Activated CD8-positive, alpha-beta memory T cell treated with anti-CD3 and anti-CD28 coated beads, Interleukin-2, amount 50 U/mL, for 48 hours (primary cell): ENCODE results near the gene OR51F2.
"Not testable (repeated sequence)": the region's sequence is repeated elsewhere in the genome, so short reads cannot be mapped to it uniquely, and the experiment has no call there.

Experiments
- DNase-seq: peaks from one replicate; pipeline ENCODE4 v3.0.0-alpha.2; 2020

OR51F2 gene

GRCh38 chr11:4821021-4821420 is at the start of gene OR51F2:
OR51F2 (plus strand) TSS chr11:4821321; CDS start chr11:4821422, 101 bp downstream.
- no peak for DNase-seq

- DNase-seq: no peak
Measured at GRCh38 chr11:4782454-4782853, 38.7 kb upstream of the OR51F2 start.

- no peak for DNase-seq
Measured at GRCh38 chr11:4797206-4797605, 23.9 kb upstream of the OR51F2 start.

GRCh38 chr11:4798427-4799183 is 22.5 kb upstream of the OR51F2 start:
- no peak for DNase-seq

- DNase-seq: not testable (repeated sequence)
Measured at GRCh38 chr11:4801316-4801715, 19.8 kb upstream of the OR51F2 start.

- no peak for DNase-seq
Measured at GRCh38 chr11:4804280-4804679, 16.8 kb upstream of the OR51F2 start, which contains the start of gene OR52R1. OR52R1 (minus strand) TSS chr11:4804380; CDS start chr11:4804380, 0 bp downstream.

GRCh38 chr11:4808476-4808875 is 12.6 kb upstream of the OR51F2 start:
- no peak for DNase-seq

GRCh38 chr11:4809246-4809645 is 11.9 kb upstream of the OR51F2 start:
- DNase-seq: no peak

GRCh38 chr11:4825132-4825531 is 4.0 kb downstream of the OR51F2 start:
- DNase-seq: no peak

- DNase-seq: no peak
Measured at GRCh38 chr11:4826425-4826824, 5.3 kb downstream of the OR51F2 start.

GRCh38 chr11:4830346-4830745 is 9.2 kb downstream of the OR51F2 start:
- no peak for DNase-seq

GRCh38 chr11:4830909-4831308 is 9.8 kb downstream of the OR51F2 start:
- no peak for DNase-seq

- no peak for DNase-seq
Measured at GRCh38 chr11:4839851-4840549, 18.9 kb downstream of the OR51F2 start.

- DNase-seq: no peak
Measured at GRCh38 chr11:4848908-4849532, 27.9 kb downstream of the OR51F2 start, which contains the start of gene OR51S1. OR51S1 (minus strand) TSS chr11:4849208; CDS start chr11:4849208, 0 bp downstream.

- DNase-seq: no peak
Measured at GRCh38 chr11:4851033-4851432, 29.9 kb downstream of the OR51F2 start.

- not testable (repeated sequence) for DNase-seq
Measured at GRCh38 chr11:4854286-4854685, 33.2 kb downstream of the OR51F2 start.

GRCh38 chr11:4862447-4863236 is 41.5 kb downstream of the OR51F2 start:
- no peak for DNase-seq

- no peak for DNase-seq
Measured at GRCh38 chr11:4863876-4864275, 42.8 kb downstream of the OR51F2 start.

- no peak for DNase-seq
Measured at GRCh38 chr11:4865855-4866254, 44.7 kb downstream of the OR51F2 start.
